Skeletal muscle tissue (tissue), 4 donors: ENCODE results near the gene DOCK9. TPM values are rescaled to one million over a fixed set of nuclear protein-coding genes. Genes with fewer than 3 reads are reported as not detected.

ENCODE experiments used
- H3K27ac ChIP-seq: one replicate; pipeline ENCODE4 v1.7.0; 2013; ENCODE audit warnings: mild to moderate bottlenecking, low read depth, low read length, inconsistent platforms
- H3K27me3 ChIP-seq, 3 donors: one replicate each; pipeline ENCODE4 v1.7.0; 2013; ENCODE audit warnings: low read length in 3 of 3; ENCODE audit not compliant: control insufficient read depth in 3 of 3, insufficient read depth in 3 of 3
- H3K36me3 ChIP-seq, 3 donors: one replicate each; pipeline ENCODE4 v1.7.0; 2013; ENCODE audit warnings: low read length in 3 of 3; ENCODE audit not compliant: control insufficient read depth in 3 of 3, insufficient read depth in 3 of 3
- H3K4me1 ChIP-seq, 3 donors: one replicate each; pipeline ENCODE4 v1.7.0; 2013; ENCODE audit warnings: low read length in 3 of 3, mild to moderate bottlenecking in 3 of 3; ENCODE audit not compliant: control insufficient read depth in 3 of 3, insufficient read depth in 3 of 3
- H3K4me3 ChIP-seq, 3 donors: one replicate each; pipeline ENCODE4 v1.7.0; 2013; ENCODE audit warnings: low read length in 3 of 3
- H3K9ac ChIP-seq, 3 donors: one replicate each; pipeline ENCODE4 v1.7.0; 2013; ENCODE audit warnings: low read length in 3 of 3, mild to moderate bottlenecking in 3 of 3, moderate library complexity in 2 of 3, low read depth in 1 of 3
- H3K9me3 ChIP-seq, 3 donors: one replicate each; pipeline ENCODE4 v1.7.0; 2013; ENCODE audit warnings: low read length in 3 of 3; ENCODE audit not compliant: control insufficient read depth in 3 of 3
- total RNA-seq: library from RNA; depleted of rRNA; stranded (reverse); fragments of >200 nt; gene quantifications from one replicate; pipeline ENCODE4 v1.2.3, GENCODE V29; 2014
- donor health status: Osteomylitis.

Gene DOCK9
- total RNA-seq, 1 donor from 2014 or later, result 86.6 TPM

- H3K4me1 ChIP-seq, result peaks cover 0 to under 1% (median 0%) of the 10 kb centered on the region in 3 donors
- H3K9me3 ChIP-seq, result peaks cover 0 to 4% (median 2%) of the 10 kb centered on the region in 3 donors
- peaks cover 10 to 20% (median 18%) of the 10 kb centered on the region in 3 donors for H3K36me3 ChIP-seq
- H3K4me3 ChIP-seq, result no peak overlapping the region
- H3K27me3 ChIP-seq, result no peaks in the 10 kb centered on the region
- no peak overlapping the region for H3K27ac ChIP-seq
- H3K9ac ChIP-seq, result no peak overlapping the region
Observed at GRCh38 chr13:98873377-98874028, 104.4 kb downstream of the DOCK9 start.

DNA sequence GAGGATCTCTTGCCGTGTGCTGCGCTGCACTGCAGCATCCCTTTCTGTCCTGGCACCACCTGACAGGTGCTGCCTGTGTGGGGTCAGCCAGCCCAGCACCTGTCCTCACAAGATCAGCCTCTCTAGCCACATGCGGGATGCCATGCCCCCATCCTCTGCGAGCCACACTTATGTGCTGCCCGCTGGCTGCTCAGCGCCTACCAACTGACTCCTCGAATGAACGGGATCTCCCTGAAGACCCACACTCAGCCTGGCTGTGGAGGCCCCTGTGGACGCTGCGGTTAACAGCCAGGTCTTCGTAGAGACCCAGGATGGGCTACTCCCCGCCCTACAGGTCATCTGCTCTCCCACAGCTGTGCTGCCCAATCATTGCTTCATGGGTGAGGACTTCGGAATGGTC is 106.1 kb downstream of the DOCK9 start:
- Histone ChIP-seq H3K4me1 (no peaks in the 10 kb centered on the region), H3K27ac (no peak overlapping the region), H3K4me3 (no peak overlapping the region), H3K27me3 (no peaks in the 10 kb centered on the region), H3K36me3 (peaks cover 10 to 23% (median 20%) of the 10 kb centered on the region in 3 donors), H3K9me3 (peaks cover 0 to 4% (median 2%) of the 10 kb centered on the region in 3 donors), H3K9ac (no peak overlapping the region)

DNA sequence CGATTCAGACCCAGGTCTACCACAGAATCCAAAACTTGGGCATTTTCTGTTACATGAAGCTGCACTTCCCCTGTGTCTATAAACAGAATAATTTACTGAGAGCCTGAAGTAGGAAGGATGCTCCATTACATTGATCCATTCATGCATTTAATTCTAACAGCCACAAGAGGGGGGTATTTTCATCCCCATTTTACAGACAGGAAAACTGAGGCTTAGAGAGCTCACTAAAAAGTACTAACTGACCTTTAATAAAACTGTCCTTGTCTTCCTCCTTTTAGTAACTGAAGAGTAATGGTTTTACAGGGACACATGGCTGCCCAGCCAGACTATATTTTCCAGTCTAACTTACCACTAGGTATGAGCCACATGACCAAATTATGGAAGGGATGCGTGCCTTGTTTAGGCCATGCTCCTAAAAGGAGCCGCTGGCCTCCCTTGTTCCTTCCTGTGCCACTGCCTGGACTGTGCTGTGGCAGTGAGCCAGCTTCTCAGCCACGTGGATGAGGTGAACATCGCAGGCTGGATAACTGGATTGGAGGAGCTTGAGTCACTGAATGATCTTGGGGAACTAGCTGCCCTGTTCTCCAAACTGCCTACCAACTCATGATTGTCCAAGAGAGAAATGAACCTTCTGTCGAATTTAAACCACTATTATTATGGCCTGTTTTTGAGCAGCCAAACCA is 108.3 kb downstream of the DOCK9 start:
- Histone ChIP-seq H3K4me3 (no peak overlapping the region), H3K4me1 (no peaks in the 10 kb centered on the region), H3K27me3 (no peaks in the 10 kb centered on the region), H3K9me3 (peaks cover 0 to 4% (median 2%) of the 10 kb centered on the region in 3 donors), H3K9ac (no peak overlapping the region), H3K27ac (no peak overlapping the region), H3K36me3 (peaks cover 17 to 25% (median 24%) of the 10 kb centered on the region in 3 donors)

DNA sequence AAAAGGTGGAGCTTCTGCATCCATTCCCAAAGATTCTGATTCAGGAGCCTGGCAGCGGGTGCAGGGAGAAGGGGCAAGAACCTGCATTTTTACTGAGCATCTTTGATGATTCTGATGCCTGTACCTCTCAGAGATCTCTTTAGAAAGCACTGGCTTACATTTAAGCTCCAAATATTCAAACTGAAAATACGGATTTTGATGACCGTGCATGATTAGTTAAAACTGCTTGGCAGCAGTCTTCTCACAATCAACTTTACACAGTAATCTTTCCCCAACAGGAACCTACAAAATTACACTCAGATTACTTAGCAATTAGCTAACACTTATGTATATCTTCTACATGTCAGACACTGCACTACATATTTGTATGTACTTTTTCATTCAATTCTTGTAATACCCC is 108.9 kb downstream of the DOCK9 start:
- no peak overlapping the region for H3K27ac ChIP-seq
- no peaks in the 10 kb centered on the region for H3K4me1 ChIP-seq
- no peak overlapping the region for H3K9ac ChIP-seq
- no peak overlapping the region for H3K4me3 ChIP-seq
- H3K27me3 ChIP-seq, result no peaks in the 10 kb centered on the region
- H3K9me3 ChIP-seq, result peaks cover 0 to 4% (median 2%) of the 10 kb centered on the region in 3 donors
- peaks cover 17 to 25% (median 24%) of the 10 kb centered on the region in 3 donors for H3K36me3 ChIP-seq

GRCh38 chr13:98866882-98867281 is 111.0 kb downstream of the DOCK9 start:
- H3K4me3 ChIP-seq, result no peak overlapping the region
- no peak overlapping the region for H3K9ac ChIP-seq
- no peak overlapping the region for H3K27ac ChIP-seq
- peaks cover 16 to 21% (median 18%) of the 10 kb centered on the region in 3 donors for H3K36me3 ChIP-seq
- H3K27me3 ChIP-seq, result no peaks in the 10 kb centered on the region
- no peaks in the 10 kb centered on the region for H3K4me1 ChIP-seq
- no peaks in the 10 kb centered on the region for H3K9me3 ChIP-seq

- no peak overlapping the region for H3K9ac ChIP-seq
- H3K9me3 ChIP-seq, result no peaks in the 10 kb centered on the region
- H3K4me1 ChIP-seq, result peaks cover 0 to 6% (median 4%) of the 10 kb centered on the region in 3 donors
- no peak overlapping the region for H3K4me3 ChIP-seq
- no peaks in the 10 kb centered on the region for H3K27me3 ChIP-seq
- peaks cover 14 to 25% (median 25%) of the 10 kb centered on the region in 3 donors for H3K36me3 ChIP-seq
- no peak overlapping the region for H3K27ac ChIP-seq
Observed at GRCh38 chr13:98860491-98860890, 117.4 kb downstream of the DOCK9 start.

DNA sequence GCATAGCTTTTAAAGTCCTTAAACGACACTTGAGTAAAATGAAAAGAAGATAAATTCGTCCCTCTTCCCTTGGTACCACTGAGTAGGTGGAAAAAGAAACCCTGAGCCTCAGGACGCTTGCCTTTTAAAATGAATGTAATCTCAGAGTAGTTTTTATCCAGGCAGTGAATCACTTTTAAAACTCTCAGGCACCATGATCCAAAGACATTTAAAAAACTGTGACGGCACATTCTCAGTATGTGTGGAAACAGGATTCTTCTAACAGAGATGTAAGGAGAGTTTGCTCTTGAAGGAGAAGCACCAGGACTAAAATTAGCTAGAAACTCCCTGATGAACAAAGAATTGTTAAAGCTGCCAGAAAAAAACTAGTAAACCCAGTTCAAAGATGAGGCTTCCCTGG is 119.7 kb downstream of the DOCK9 start:
- Histone ChIP-seq H3K36me3 (peaks cover 13 to 27% (median 27%) of the 10 kb centered on the region in 3 donors), H3K4me3 (no peak overlapping the region), H3K27me3 (no peaks in the 10 kb centered on the region), H3K4me1 (peaks cover 0 to 7% (median 6%) of the 10 kb centered on the region in 3 donors), H3K9ac (no peak overlapping the region), H3K9me3 (no peaks in the 10 kb centered on the region), H3K27ac (no peak overlapping the region)

DNA sequence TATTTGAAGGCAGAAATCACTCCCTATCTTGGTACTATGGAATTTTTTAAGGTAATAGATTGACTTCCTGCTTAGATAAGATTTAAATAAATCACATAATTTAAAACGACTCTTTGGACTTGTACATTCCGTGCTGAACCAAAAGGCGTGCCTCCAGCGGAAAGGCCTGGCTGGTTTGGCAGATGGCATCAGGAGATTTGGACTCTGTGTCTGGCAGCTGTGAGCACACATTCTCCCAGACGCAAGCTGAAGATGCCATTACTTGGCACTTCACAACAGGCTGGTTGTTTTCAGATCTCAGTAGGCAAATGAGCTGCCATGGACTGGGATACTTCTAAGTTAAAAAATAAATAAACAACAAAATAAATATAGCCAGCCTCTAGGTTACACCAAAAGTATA is 120.9 kb downstream of the DOCK9 start:
- Histone ChIP-seq H3K9me3 (no peaks in the 10 kb centered on the region), H3K27me3 (no peaks in the 10 kb centered on the region), H3K9ac (no peak overlapping the region), H3K27ac (no peak overlapping the region), H3K36me3 (peaks cover 7 to 21% (median 17%) of the 10 kb centered on the region in 3 donors), H3K4me3 (no peak overlapping the region), H3K4me1 (peaks cover 0 to 7% (median 6%) of the 10 kb centered on the region in 3 donors)

DNA sequence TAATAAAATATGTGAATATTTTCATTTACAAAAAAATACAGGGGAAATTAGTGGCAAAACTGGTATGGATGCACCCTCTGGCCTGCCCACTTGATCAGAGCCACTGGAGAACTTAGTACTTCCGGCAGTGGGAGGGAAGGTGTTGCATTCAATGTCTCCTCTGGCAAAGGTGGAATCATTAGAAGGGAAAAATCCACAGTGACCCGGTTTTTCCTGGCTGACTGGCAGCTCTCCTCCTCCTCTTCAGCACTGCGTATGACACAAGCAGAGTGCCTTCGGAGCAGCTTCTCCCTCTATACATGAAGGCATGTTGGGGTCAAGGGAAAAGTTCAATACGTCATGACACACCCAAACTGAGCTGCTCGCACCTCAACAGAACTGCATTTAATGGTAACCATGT is 123.4 kb downstream of the DOCK9 start:
- H3K27ac ChIP-seq, result no peak overlapping the region
- no peaks in the 10 kb centered on the region for H3K9me3 ChIP-seq
- H3K36me3 ChIP-seq, result peaks cover 2 to 16% (median 4%) of the 10 kb centered on the region in 3 donors
- H3K9ac ChIP-seq, result no peak overlapping the region
- H3K4me3 ChIP-seq, result no peak overlapping the region
- H3K27me3 ChIP-seq, result no peaks in the 10 kb centered on the region
- H3K4me1 ChIP-seq, result peaks cover 0 to 7% (median 6%) of the 10 kb centered on the region in 3 donors

DNA sequence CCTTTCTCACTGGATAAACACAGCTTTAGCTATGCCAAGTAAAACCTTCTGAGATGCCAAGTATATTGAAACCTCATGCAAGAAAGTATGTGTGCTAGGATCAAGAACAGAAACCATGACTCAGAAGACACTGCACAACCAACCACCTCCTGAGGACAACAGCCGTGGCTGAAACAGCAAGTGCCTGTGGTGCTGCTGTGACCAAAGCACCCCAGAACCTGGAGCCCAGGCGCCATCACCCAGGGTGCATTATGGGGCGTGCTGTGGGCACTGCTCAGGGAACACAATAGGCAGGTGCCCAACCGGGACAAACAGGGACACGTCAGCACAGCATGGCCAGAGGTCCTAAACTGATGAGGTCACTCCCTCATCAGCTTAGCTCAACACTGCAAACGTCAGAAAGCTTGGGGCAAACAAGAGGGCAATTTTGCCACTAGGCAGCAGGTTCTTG is 124.1 kb downstream of the DOCK9 start:
- Histone ChIP-seq H3K4me3 (no peak overlapping the region), H3K27ac (no peak overlapping the region), H3K9me3 (no peaks in the 10 kb centered on the region), H3K4me1 (peaks cover 0 to 7% (median 6%) of the 10 kb centered on the region in 3 donors), H3K9ac (no peak overlapping the region), H3K36me3 (peaks cover 2 to 11% (median 4%) of the 10 kb centered on the region in 3 donors), H3K27me3 (no peaks in the 10 kb centered on the region)
